GM13976 (cell line): ENCODE measurements around the gene KLHL29.

ENCODE experiments used
- DNase-seq: peaks from one replicate; pipeline ENCODE4 v3.0.0; 2012; ENCODE audit warnings: low spot score
- CTCF ChIP-seq: IDR thresholded peaks from 2 replicates; pipeline ENCODE4 v1.5.1; 2012; ENCODE audit warnings: borderline replicate concordance, mild to moderate bottlenecking; ENCODE audit not compliant: insufficient read depth; ENCODE audit errors: extremely low read depth, missing control alignments, control extremely low read depth
- in situ Hi-C: fragments of 300-500 bp; cut with MboI; formaldehyde crosslinking; loops from one replicate; pipeline ENCODE4 v1.12.0; 2022; ENCODE audit warnings: low sequenced_read_pairs, mixed read lengths, inconsistent platforms; ENCODE audit not compliant: unreplicated experiment

The KLHL29 gene

DNA sequence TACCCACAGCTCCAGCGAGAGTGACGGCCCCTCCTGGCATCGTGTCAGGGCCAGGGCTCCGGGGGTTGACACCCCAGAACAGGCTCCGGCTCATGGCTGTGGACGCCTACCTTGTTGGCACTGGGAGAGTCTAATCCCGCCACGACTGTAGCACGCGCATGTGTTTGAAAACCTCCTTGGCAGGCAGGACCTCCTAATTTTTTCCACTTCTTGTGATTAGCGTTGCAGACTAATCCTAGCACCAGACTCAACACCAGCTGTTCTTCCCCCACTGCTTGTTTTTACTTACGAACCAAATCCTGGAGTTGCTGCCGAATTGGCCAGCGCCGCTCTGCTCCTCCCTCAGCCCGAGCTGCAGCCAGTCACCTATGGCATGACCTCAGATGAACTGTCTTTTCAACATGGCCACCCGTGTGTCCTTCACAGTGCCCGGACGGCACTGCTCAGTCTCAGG is 110.7 kb downstream of the KLHL29 start:
- TF ChIP-seq CTCF = no peak
- in situ Hi-C loops = no loop called here
- DNase-seq = no peak

- DNase-seq = no peak
- TF ChIP-seq CTCF = no peak
- in situ Hi-C loops = no loop called here
Observed at GRCh38 chr2:23496456-23496855, 111.5 kb downstream of the KLHL29 start.

DNA sequence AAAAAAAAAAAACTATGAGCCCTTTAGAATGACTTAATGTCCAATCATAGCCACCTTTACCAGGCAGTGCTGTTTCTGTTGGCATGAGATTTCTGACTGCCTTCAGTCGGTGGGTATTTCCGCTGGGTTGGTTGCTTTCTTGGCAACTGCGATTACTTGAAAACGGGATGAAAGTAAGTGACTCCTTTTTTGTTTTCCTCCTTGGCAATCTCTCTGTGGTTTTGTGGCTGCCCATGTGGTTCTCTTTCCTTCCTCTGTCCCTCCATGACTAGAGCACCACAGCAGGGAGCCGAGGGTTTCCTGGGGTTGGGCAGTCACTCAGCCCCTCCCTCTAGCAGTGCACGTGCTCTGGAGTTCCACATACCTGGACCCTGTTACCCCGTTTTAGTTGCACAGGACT is 112.1 kb downstream of the KLHL29 start:
- DNase-seq = no peak
- TF ChIP-seq CTCF = no peak
- in situ Hi-C loops = no loop called here

GRCh38 chr2:23497536-23497935 is 112.6 kb downstream of the KLHL29 start:
- in situ Hi-C loops = no loop called here
- no peak for DNase-seq
- TF ChIP-seq CTCF = no peak

DNA sequence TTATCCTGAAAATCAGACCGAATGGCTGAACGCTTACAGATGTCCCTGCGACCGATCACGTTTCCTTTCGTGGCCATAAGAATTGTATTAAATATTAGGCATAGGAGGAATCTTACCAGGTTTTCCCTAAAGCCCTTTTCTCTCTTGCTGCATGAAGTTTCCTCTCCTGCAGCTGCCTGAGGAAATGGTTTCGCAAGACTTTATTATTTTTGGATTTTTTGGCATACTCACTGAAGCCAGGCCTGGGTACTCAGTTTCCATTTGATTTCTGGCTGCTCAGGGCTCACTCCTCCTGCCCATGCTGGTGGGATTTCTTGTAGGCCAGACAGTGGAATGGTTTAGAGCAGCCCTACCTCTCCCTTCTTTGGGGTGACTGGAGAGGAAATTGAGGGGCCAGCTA is 114.0 kb downstream of the KLHL29 start:
- no peak for TF ChIP-seq CTCF
- in situ Hi-C loops = no loop called here

DNA sequence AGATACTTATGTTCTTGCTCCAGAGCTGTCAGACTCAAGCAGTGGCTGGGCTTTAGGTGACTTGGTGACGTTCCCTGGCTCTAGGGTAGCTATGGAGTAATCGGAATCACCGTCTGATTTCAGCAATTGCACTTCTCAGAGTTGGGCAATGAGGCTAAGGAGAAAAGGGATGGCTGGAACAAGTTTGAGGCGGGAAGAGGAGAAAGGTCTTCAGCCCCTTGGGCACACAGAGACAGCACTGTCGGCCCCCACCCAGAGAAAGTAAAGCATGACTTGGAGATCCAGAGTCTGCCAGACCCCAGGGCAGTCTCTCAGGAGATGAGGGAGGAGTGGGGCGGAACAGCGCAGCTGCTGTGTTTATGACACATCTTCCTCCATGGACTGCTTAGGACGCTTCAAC is 114.5 kb downstream of the KLHL29 start:
- in situ Hi-C loops = no loop called here
- no peak for TF ChIP-seq CTCF
- no peak for DNase-seq

More for the DNA sequence above, 114.0 kb downstream of the KLHL29 start:
- no peak for DNase-seq

DNA sequence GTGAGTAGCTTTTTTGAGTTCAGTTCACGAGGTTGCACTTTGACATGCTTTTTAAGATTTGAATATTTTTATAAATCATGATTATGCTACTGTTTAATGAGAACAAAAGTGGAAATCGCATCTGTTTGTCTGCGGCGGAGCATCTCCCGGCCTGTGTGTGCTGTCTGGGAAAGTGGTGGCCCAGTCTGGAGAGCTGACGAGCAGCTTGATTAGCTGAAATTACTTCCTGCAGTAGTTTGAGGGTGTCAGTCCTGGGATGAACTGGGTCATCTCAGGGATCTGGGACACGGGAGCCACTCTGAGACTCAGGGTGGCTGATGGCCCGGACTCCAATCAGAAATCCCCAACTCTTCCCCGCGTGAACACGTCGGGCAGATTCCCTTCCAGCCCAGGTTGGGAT is 115.9 kb downstream of the KLHL29 start:
- in situ Hi-C loops = no loop called here
- no peak for DNase-seq
- TF ChIP-seq CTCF = no peak
